Fibroblast of lung (primary cell): ENCODE data around the gene ACOT2. TPM values are rescaled to one million over a fixed set of nuclear protein-coding genes. Genes with fewer than 3 reads are reported as not detected.

Experiments used
- DNase-seq, 2 donors: peaks; one replicate each; pipeline versions ENCODE4 v3.0.0 to v3.0.0-alpha.2; 2010; ENCODE audit warnings: low read depth in 2 of 2
- H2AFZ ChIP-seq: 2 replicates; pipeline ENCODE4 v1.5.1; 2012; ENCODE audit warnings: low read length, control low read depth, inconsistent platforms
- H3K27ac ChIP-seq: 2 replicates; pipeline ENCODE4 v1.5.1; 2011; ENCODE audit warnings: low read length, control low read depth; ENCODE audit not compliant: insufficient read depth
- H3K27me3 ChIP-seq: 2 replicates; pipeline ENCODE4 v1.5.1; 2011; ENCODE audit warnings: mild to moderate bottlenecking, low read length; ENCODE audit not compliant: control insufficient read depth, insufficient read depth
- H3K36me3 ChIP-seq: 2 replicates; pipeline ENCODE4 v1.5.1; 2011; ENCODE audit warnings: low read length; ENCODE audit not compliant: control insufficient read depth, insufficient read depth
- H3K4me1 ChIP-seq: 2 replicates; pipeline ENCODE4 v1.5.1; 2011; ENCODE audit warnings: low read length; ENCODE audit not compliant: control insufficient read depth, insufficient read depth; ENCODE audit errors: extremely low read depth
- H3K4me2 ChIP-seq: 2 replicates; pipeline ENCODE4 v1.5.1; 2011; ENCODE audit warnings: low read length, control low read depth; ENCODE audit not compliant: insufficient read depth; ENCODE audit errors: extremely low read depth
- H3K4me3 ChIP-seq, 4 experiments: fragments of 200-600 bp in 1 of 4; sonication (generic) in 1 of 4; replicated peaks in 1 of 4; 2 replicates each; pipeline ENCODE4 v1.5.1; 2011 to 2016; ENCODE audit warnings: low read length in 4 of 4, low read depth in 3 of 4, mild to moderate bottlenecking in 3 of 4, control low read depth in 2 of 4, inconsistent platforms in 1 of 4, mixed read lengths in 1 of 4; ENCODE audit not compliant: insufficient read depth in 1 of 4; ENCODE audit errors: control extremely low read depth in 1 of 4
- H3K79me2 ChIP-seq: 2 replicates; pipeline ENCODE4 v1.5.1; 2012; ENCODE audit warnings: mild to moderate bottlenecking, low read length, inconsistent platforms; ENCODE audit not compliant: control insufficient read depth, insufficient read depth
- H3K9ac ChIP-seq: 2 replicates; pipeline ENCODE4 v1.5.1; 2011; ENCODE audit warnings: mild to moderate bottlenecking, low read length, control low read depth; ENCODE audit not compliant: insufficient read depth
- H3K9me3 ChIP-seq: 2 replicates; pipeline ENCODE4 v1.5.1; 2012; ENCODE audit warnings: low read depth, low read length; ENCODE audit not compliant: control insufficient read depth, insufficient read depth
- H4K20me1 ChIP-seq: 2 replicates; pipeline ENCODE4 v1.5.1; 2011; ENCODE audit warnings: low read length; ENCODE audit not compliant: control insufficient read depth, insufficient read depth; ENCODE audit errors: extremely low read depth
- CTCF ChIP-seq, 2 donors: IDR thresholded peaks in 1 of 2; conservative IDR thresholded peaks in 1 of 2; 1 replicate in 1 of 2; 2 replicates in 1 of 2; pipeline ENCODE4 v1.5.1; 2011 to 2012; ENCODE audit warnings: low read length in 2 of 2, control low read depth in 1 of 2, inconsistent platforms in 1 of 2, low read depth in 1 of 2, mild to moderate bottlenecking in 1 of 2
- EZH2 ChIP-seq: IDR thresholded peaks from 2 replicates; pipeline ENCODE4 v1.5.1; 2012; ENCODE audit warnings: low read length, control low read depth, mild to moderate bottlenecking; ENCODE audit errors: missing control alignments
- polyA plus RNA-seq, 2 donors: library from polyadenylated mRNA; depleted of rRNA in 1 of 2; stranded (reverse) in 1 of 2; unstranded in 1 of 2; fragments of >200 nt; gene quantifications; 2 replicates each; pipeline ENCODE4 v1.2.1, GENCODE V29; 2011 to 2012; ENCODE audit warnings: missing spikeins in 1 of 2
- total RNA-seq: library from RNA; depleted of rRNA; stranded (reverse); fragments of >200 nt; gene quantifications from 2 replicates; pipeline ENCODE4 v1.2.1, GENCODE V29; 2014

ACOT2 gene
- total and polyA plus RNA-seq, 2 donors (not counting 1 experiment from before 2014, with no cell fraction given) = 27.1 to 39.1 TPM

DNA sequence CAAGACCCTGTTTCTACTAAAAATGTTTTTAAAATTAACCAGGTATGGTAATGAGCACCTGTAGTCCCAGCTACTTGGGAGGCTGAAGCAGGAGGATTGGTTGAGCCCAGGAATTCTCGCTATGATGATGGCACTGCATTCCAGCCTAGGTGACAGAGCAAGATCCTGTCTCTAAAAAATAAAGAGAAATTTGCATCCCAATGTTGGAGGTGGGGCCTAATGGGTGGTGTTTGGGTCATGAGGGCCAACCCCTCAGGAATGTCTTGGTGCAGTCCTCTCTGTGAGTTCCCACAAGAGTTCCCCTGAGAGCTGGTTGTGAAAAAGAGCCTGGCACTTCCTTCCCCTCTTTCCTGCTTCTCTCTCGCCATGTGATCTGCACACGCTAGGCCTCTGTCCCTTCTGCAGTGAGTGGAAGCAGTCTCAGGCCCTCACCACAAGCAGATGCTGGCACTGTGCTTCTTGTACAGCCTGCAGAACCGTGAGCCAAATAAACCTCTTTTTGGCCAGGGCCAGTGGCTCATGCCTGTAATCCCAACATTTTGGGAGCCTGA lies 54.6 kb downstream of the ACOT2 start:
- Histone ChIP-seq H3K36me3 (no peaks in the 10 kb centered on the region), H4K20me1 (no peaks in the 10 kb centered on the region), H3K9me3 (no peaks in the 10 kb centered on the region), H3K79me2 (no peaks in the 10 kb centered on the region), H3K9ac (no peak overlapping the region), H3K4me3 (no peak overlapping the region), H3K4me1 (no peaks in the 10 kb centered on the region), H3K4me2 (no peak overlapping the region), H3K27ac (no peak overlapping the region), H3K27me3 (no peaks in the 10 kb centered on the region), H2AFZ (no peak overlapping the region)
- TF ChIP-seq CTCF (conservative IDR thresholded peaks at IDR 0.05 in 1 of 2, IDR thresholded peaks at IDR 0.05 in 1 of 2; ENCODE audit: low read depth in 1 of 2, low read length in 2 of 2) (no peak), EZH2 (no peak)
- no peak for DNase-seq

Other genes starting within 250 kb of the ACOT2 start
- 21.3 and 36.0 TPM in 2 replicates for gene NUMB, start 110.7 kb upstream of the ACOT2 start, total RNA-seq
- 107 and 151 TPM in 2 replicates for gene NUMB, start 110.7 kb upstream of the ACOT2 start, polyA plus RNA-seq
- gene RIOX1, start 78.3 kb upstream of the ACOT2 start, total RNA-seq = 12.4 and 15.2 TPM in 2 replicates
- 5.6 and 8.2 TPM in 2 replicates for gene RIOX1, start 78.3 kb upstream of the ACOT2 start, polyA plus RNA-seq
- gene ACOT1, start 32.1 kb upstream of the ACOT2 start, total RNA-seq = 2.3 and 5.4 TPM in 2 replicates
- 7.6 and 16.6 TPM in 2 replicates for gene ACOT1, start 32.1 kb upstream of the ACOT2 start, polyA plus RNA-seq
- under 0.01 and 0.17 TPM in 2 replicates for gene HEATR4, start 10.3 kb upstream of the ACOT2 start, total RNA-seq
- gene HEATR4, start 10.3 kb upstream of the ACOT2 start, polyA plus RNA-seq = 0.01 and 0.02 TPM in 2 replicates
- gene ACOT4, start 22.7 kb downstream of the ACOT2 start, total RNA-seq = 0.51 and 1.7 TPM in 2 replicates
- 0.14 and 0.17 TPM in 2 replicates for gene ACOT4, start 22.7 kb downstream of the ACOT2 start, polyA plus RNA-seq
- gene ACOT6, start 43.3 kb downstream of the ACOT2 start, total RNA-seq = not detected in 2 replicates
- gene ACOT6, start 43.3 kb downstream of the ACOT2 start, polyA plus RNA-seq = not detected in 2 replicates
- 5.3 and 8.2 TPM in 2 replicates for gene DNAL1, start 75.8 kb downstream of the ACOT2 start, total RNA-seq
- 9.0 and 11.3 TPM in 2 replicates for gene DNAL1, start 75.8 kb downstream of the ACOT2 start, polyA plus RNA-seq
- 11.6 and 19.5 TPM in 2 replicates for gene PNMA1, start 145.2 kb downstream of the ACOT2 start, total RNA-seq
- gene PNMA1, start 145.2 kb downstream of the ACOT2 start, polyA plus RNA-seq = 44.5 and 46.8 TPM in 2 replicates